Measurements from ENCODE around the gene A1BG. TPM values are rescaled to one million over a fixed set of nuclear protein-coding genes. Genes with fewer than 3 reads are reported as not detected.
A peak's percentile ranks its signal among the peaks of the same experiment; 100 is the strongest.

A1BG gene
- total and polyA plus RNA-seq, 4 donors, result 521 to 2,157 (median 1,029) TPM

GRCh38 chr19:58368561-58369360 lies 15.5 kb upstream of the A1BG start:
- 91% methylated on average over 68 of the region's 68 CpGs for WGBS
- no peak for DNase-seq (ENCODE audit: low spot score)
- H3K27ac ChIP-seq (ENCODE audit: low read depth in 1 of 2, low read length in 2 of 2), result no peak overlapping the region

DNA sequence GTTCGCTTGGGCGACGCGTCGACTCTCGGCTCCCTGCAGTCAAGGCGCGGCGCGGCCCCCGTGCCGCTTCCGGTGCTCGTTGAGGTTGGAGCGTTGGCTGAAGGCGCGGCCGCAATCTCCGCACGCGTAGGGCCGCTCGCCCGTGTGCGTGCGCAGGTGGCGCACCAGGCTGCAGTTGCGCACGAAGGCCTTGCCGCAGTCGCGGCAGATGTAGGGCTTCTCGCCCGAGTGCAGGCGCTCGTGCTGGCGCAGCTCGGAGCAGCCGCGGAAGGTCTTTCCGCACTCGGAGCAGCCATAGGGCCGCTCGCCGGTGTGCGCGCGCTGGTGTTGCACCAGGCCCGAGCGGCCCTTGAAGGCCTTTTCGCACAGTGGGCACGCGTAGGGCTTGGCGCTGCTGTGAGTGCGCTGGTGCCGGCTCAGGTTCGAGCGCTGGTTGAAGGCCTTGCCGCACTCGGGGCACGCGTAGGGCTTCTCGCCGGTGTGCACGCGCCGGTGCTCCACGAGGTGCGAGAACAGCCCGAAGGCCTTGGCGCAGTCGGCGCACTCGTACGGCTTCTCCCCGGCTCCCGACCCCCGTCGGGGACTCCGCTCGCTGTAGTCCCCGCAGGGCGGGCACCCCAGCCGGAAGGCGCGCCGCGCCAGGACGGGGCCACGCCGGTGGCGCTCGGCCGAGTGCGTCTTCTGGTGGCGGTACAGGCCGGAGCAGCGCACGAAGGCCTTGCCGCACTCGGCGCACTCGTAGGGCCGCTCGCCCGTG lies 14.6 kb upstream of the A1BG start:
- peaks cover 0 to 2% (median 0%) of the 10 kb centered on the region in 4 donors for H3K36me3 ChIP-seq (ENCODE audit: control insufficient read depth in 4 of 4, insufficient read depth in 3 of 4, low read depth in 1 of 4, low read length in 3 of 4)
- no peak overlapping the region for H3K4me3 ChIP-seq (ENCODE audit: low read depth in 1 of 3, low read length in 3 of 3)
- no peak overlapping the region for H3K9ac ChIP-seq (ENCODE audit: low read depth in 1 of 2, low read length in 2 of 2)
- no peaks in the 10 kb centered on the region for H3K9me3 ChIP-seq (ENCODE audit: control insufficient read depth in 4 of 4, low read length in 3 of 4)
- 79% methylated on average over 106 of the region's 106 CpGs for WGBS
- no peaks in the 10 kb centered on the region for H3K27me3 ChIP-seq (ENCODE audit: control insufficient read depth in 4 of 4, insufficient read depth in 4 of 4, low read length in 3 of 4)
- peaks cover 4 to 10% (median 5%) of the 10 kb centered on the region in 4 donors for H3K4me1 ChIP-seq (ENCODE audit: control insufficient read depth in 4 of 4, insufficient read depth in 4 of 4, low read length in 3 of 4)
- no peak overlapping the region for H3K27ac ChIP-seq (ENCODE audit: low read depth in 1 of 2, low read length in 2 of 2)
- DNase-seq (ENCODE audit: low spot score), result peak; percentile 32
- no peak for TF ChIP-seq HNF4G (IDR thresholded peaks at IDR 0.05)
- TF ChIP-seq FOXA2 (IDR thresholded peaks at IDR 0.05), result no peak
- no peak for TF ChIP-seq ZBTB33 (IDR thresholded peaks at IDR 0.05)
- TF ChIP-seq, protein P1, sequence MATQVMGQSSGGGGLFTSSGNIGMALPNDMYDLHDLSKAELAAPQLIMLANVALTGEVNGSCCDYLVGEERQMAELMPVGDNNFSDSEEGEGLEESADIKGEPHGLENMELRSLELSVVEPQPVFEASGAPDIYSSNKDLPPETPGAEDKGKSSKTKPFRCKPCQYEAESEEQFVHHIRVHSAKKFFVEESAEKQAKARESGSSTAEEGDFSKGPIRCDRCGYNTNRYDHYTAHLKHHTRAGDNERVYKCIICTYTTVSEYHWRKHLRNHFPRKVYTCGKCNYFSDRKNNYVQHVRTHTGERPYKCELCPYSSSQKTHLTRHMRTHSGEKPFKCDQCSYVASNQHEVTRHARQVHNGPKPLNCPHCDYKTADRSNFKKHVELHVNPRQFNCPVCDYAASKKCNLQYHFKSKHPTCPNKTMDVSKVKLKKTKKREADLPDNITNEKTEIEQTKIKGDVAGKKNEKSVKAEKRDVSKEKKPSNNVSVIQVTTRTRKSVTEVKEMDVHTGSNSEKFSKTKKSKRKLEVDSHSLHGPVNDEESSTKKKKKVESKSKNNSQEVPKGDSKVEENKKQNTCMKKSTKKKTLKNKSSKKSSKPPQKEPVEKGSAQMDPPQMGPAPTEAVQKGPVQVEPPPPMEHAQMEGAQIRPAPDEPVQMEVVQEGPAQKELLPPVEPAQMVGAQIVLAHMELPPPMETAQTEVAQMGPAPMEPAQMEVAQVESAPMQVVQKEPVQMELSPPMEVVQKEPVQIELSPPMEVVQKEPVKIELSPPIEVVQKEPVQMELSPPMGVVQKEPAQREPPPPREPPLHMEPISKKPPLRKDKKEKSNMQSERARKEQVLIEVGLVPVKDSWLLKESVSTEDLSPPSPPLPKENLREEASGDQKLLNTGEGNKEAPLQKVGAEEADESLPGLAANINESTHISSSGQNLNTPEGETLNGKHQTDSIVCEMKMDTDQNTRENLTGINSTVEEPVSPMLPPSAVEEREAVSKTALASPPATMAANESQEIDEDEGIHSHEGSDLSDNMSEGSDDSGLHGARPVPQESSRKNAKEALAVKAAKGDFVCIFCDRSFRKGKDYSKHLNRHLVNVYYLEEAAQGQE (IDR thresholded peaks at IDR 0.05), result no peak
- TF ChIP-seq NR2F2 (IDR thresholded peaks at IDR 0.05), result no peak
- TF ChIP-seq, protein P2, sequence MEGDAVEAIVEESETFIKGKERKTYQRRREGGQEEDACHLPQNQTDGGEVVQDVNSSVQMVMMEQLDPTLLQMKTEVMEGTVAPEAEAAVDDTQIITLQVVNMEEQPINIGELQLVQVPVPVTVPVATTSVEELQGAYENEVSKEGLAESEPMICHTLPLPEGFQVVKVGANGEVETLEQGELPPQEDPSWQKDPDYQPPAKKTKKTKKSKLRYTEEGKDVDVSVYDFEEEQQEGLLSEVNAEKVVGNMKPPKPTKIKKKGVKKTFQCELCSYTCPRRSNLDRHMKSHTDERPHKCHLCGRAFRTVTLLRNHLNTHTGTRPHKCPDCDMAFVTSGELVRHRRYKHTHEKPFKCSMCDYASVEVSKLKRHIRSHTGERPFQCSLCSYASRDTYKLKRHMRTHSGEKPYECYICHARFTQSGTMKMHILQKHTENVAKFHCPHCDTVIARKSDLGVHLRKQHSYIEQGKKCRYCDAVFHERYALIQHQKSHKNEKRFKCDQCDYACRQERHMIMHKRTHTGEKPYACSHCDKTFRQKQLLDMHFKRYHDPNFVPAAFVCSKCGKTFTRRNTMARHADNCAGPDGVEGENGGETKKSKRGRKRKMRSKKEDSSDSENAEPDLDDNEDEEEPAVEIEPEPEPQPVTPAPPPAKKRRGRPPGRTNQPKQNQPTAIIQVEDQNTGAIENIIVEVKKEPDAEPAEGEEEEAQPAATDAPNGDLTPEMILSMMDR (IDR thresholded peaks at IDR 0.05; ENCODE audit: low read depth, low read length, missing input control), result no peak
- no peak for TF ChIP-seq GABPA (IDR thresholded peaks at IDR 0.05 in 1 of 2, conservative IDR thresholded peaks at IDR 0.05 in 1 of 2)
- TF ChIP-seq HNF4A (conservative IDR thresholded peaks at IDR 0.05), result no peak
- no peak for TF ChIP-seq YY1 (IDR thresholded peaks at IDR 0.05)

More at GRCh38 chr19:58368561-58369360, 15.5 kb upstream of the A1BG start:
- TF ChIP-seq JUND (IDR thresholded peaks at IDR 0.05), result no peak
- TF ChIP-seq HNF4A (conservative IDR thresholded peaks at IDR 0.05), result no peak
- no peak for TF ChIP-seq FOXA1 (IDR thresholded peaks at IDR 0.05)
- TF ChIP-seq RAD21 (IDR thresholded peaks at IDR 0.05), result no peak
- TF ChIP-seq, protein P2 (IDR thresholded peaks at IDR 0.05; ENCODE audit: low read depth, low read length, missing input control), result no peak
- no peak for TF ChIP-seq ZBTB33 (IDR thresholded peaks at IDR 0.05)
- TF ChIP-seq RXRA (IDR thresholded peaks at IDR 0.05), result no peak
- TF ChIP-seq SP1 (IDR thresholded peaks at IDR 0.05), result no peak
- no peak for TF ChIP-seq EGR1 (IDR thresholded peaks at IDR 0.05; ENCODE audit: low read depth in 2 of 2)
- no peak for TF ChIP-seq NR2F2 (IDR thresholded peaks at IDR 0.05)
- no peak for TF ChIP-seq YY1 (IDR thresholded peaks at IDR 0.05)
- no peak for TF ChIP-seq TAF1 (conservative IDR thresholded peaks at IDR 0.05)
- Histone ChIP-seq H3K9ac (ENCODE audit: low read depth in 1 of 2, low read length in 2 of 2) (no peak overlapping the region), H3K9me3 (ENCODE audit: control insufficient read depth in 4 of 4, low read length in 3 of 4) (no peaks in the 10 kb centered on the region), H3K4me3 (ENCODE audit: low read depth in 1 of 3, low read length in 3 of 3) (no peak overlapping the region), H3K4me1 (ENCODE audit: control insufficient read depth in 4 of 4, insufficient read depth in 4 of 4, low read length in 3 of 4) (peaks cover 4 to 18% (median 14%) of the 10 kb centered on the region in 4 donors), H3K27me3 (ENCODE audit: control insufficient read depth in 4 of 4, insufficient read depth in 4 of 4, low read length in 3 of 4) (no peaks in the 10 kb centered on the region), H3K36me3 (ENCODE audit: control insufficient read depth in 4 of 4, insufficient read depth in 3 of 4, low read depth in 1 of 4, low read length in 3 of 4) (peaks cover 0 to 2% (median 0%) of the 10 kb centered on the region in 4 donors)

All from liver (tissue), 9 donors.